Skeletal muscle tissue (tissue), 4 donors: Measurements from ENCODE around the gene MLF1. TPM values are rescaled to one million over a fixed set of nuclear protein-coding genes. Genes with fewer than 3 reads are reported as not detected.

Experiments
- H3K27ac ChIP-seq: one replicate; pipeline ENCODE4 v1.7.0; 2013; ENCODE audit warnings: mild to moderate bottlenecking, low read depth, low read length, inconsistent platforms
- H3K27me3 ChIP-seq, 3 donors: one replicate each; pipeline ENCODE4 v1.7.0; 2013; ENCODE audit warnings: low read length in 3 of 3; ENCODE audit not compliant: control insufficient read depth in 3 of 3, insufficient read depth in 3 of 3
- H3K36me3 ChIP-seq, 3 donors: one replicate each; pipeline ENCODE4 v1.7.0; 2013; ENCODE audit warnings: low read length in 3 of 3; ENCODE audit not compliant: control insufficient read depth in 3 of 3, insufficient read depth in 3 of 3
- H3K4me1 ChIP-seq, 3 donors: one replicate each; pipeline ENCODE4 v1.7.0; 2013; ENCODE audit warnings: low read length in 3 of 3, mild to moderate bottlenecking in 3 of 3; ENCODE audit not compliant: control insufficient read depth in 3 of 3, insufficient read depth in 3 of 3
- H3K4me3 ChIP-seq, 3 donors: one replicate each; pipeline ENCODE4 v1.7.0; 2013; ENCODE audit warnings: low read length in 3 of 3
- H3K9ac ChIP-seq, 3 donors: one replicate each; pipeline ENCODE4 v1.7.0; 2013; ENCODE audit warnings: low read length in 3 of 3, mild to moderate bottlenecking in 3 of 3, moderate library complexity in 2 of 3, low read depth in 1 of 3
- H3K9me3 ChIP-seq, 3 donors: one replicate each; pipeline ENCODE4 v1.7.0; 2013; ENCODE audit warnings: low read length in 3 of 3; ENCODE audit not compliant: control insufficient read depth in 3 of 3
- total RNA-seq: library from RNA; depleted of rRNA; stranded (reverse); fragments of >200 nt; gene quantifications from one replicate; pipeline ENCODE4 v1.2.3, GENCODE V29; 2014
- donor health status: Osteomylitis.

MLF1 gene
- total RNA-seq, result 57.9 TPM

DNA sequence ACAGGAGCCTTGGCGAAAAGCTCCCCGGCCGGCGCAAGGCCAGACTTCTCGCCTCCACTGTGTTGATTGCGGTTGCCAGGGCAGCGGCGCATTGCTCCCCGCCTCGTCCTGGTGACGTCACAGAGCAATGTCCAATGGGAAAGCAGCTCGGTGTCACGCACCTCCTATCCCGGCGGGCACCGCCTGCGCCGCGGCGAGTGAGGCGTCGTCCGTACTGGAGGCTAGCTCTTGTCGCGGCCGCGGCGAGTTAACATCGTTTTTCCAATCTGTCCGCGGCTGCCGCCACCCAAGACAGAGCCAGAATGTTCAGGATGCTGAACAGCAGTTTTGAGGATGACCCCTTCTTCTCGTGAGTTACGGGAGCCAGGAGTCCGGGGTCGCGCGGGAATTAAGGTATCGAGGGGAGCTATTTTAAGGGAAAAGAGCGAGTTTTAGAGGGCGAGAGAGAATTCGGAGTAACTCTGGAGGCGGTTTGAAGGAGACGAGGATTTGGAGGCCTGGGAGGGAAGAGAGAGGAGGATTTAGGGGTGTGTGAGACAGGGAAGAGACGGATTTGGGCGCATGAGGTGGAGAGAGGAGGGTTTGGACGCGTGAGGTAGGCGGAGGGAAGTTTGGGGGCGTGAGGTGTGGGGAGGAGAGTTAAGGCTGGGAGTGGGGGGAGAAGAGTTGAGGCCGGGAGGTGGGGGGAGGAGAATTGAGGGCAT lies at the start of gene MLF1:
TSS of gene MLF1 (plus strand) at position 196 of the 704 bp plus-strand sequence. CDS start at position 303, 107 bp downstream.
- H3K27me3 ChIP-seq, result no peaks in the 10 kb centered on the region
- H3K27ac ChIP-seq, result peak within 1 kb of the TSS; percentile 96
- H3K4me1 ChIP-seq, result peaks cover 7 to 13% (median 12%) of the 10 kb centered on the region in 3 donors
- H3K36me3 ChIP-seq, result no peaks in the 10 kb centered on the region
- peak within 1 kb of the TSS; percentile 87 to 95 (median 87) for H3K9ac ChIP-seq
- H3K9me3 ChIP-seq, result no peaks in the 10 kb centered on the region
- peak within 1 kb of the TSS; percentile 80 to 93 (median 86) for H3K4me3 ChIP-seq

DNA sequence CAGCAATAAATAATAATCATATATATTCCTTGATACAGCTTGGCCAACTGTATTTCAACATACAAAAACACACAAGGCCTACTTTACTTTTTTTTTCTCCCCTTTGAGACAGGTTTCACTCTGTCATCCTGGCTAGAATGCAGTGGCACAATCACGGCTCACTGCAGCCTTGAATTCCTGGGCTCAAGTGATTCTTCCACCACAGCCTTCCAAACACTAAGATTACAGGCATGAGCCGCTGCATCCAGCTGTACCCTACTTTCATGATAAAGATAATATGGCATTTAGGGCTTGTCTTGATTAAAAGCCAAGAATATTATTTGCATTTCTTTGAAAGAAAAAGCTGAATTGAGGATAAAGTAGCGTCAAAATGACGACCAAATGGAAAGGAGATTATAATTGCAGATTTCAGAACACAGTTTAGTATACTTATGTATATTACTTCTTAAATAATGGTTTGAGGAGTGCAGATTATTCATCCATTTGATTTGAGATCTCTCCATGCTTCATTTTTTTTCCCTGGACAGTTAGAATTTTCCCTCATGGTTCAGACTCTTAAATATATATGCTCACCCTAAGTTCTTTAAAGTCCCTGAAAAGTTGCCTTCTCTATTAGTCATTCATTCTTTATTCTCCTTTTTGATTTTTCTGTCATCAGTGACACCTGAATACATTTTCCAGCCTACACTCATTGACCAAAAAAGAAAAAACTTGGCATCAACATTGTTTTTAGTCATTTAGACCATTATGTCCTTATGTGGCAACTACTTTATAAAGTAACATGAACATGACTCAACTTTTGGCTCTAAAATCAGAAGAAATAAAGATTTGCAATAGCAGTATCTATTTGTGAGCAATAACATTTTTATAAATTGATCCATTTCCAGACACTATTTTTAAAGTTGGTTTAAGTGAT lies 48.5 kb upstream of the MLF1 start:
- H3K9ac ChIP-seq, result no peak overlapping the region
- H3K4me3 ChIP-seq, result no peak overlapping the region
- no peaks in the 10 kb centered on the region for H3K4me1 ChIP-seq
- no peaks in the 10 kb centered on the region for H3K9me3 ChIP-seq
- no peaks in the 10 kb centered on the region for H3K27me3 ChIP-seq
- H3K36me3 ChIP-seq, result no peaks in the 10 kb centered on the region
- no peak overlapping the region for H3K27ac ChIP-seq

GRCh38 chr3:158528076-158528674 lies 42.8 kb upstream of the MLF1 start:
- no peak overlapping the region for H3K4me3 ChIP-seq
- H3K9me3 ChIP-seq, result no peaks in the 10 kb centered on the region
- no peak overlapping the region for H3K9ac ChIP-seq
- no peaks in the 10 kb centered on the region for H3K27me3 ChIP-seq
- no peak overlapping the region for H3K27ac ChIP-seq
- H3K4me1 ChIP-seq, result no peaks in the 10 kb centered on the region
- H3K36me3 ChIP-seq, result no peaks in the 10 kb centered on the region

- H3K27me3 ChIP-seq, result no peaks in the 10 kb centered on the region
Measured at GRCh38 chr3:158531334-158531733, 39.7 kb upstream of the MLF1 start.

DNA sequence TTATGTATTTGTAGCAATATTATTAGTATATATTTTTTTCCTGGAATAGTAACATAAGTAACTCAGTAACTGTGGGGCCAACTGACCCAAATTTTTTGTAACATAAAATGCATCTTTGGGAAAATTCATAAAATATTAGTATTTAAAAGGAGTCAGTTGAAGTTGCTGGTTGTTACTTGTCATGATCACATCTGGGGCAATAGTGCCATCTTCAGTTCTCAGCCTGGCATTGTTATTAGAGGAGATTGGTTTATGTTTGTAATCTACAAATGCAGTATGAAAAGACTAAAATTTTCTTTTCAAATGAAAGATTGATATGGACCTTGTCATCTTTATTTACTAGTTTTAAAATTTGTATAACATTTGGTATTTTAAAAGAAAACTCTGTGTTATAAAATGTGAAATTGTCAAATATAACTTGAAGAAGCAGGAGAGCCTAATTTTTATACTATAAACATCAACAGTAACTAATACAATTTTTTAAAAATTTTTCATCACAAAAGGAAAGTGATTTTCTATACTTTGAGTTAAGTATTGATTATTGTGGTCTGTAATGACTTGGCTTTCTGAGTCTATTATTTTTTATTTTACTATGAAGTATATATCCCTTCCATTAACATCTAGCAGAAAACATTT lies 38.8 kb upstream of the MLF1 start:
- Histone ChIP-seq H3K4me3 (no peak overlapping the region), H3K4me1 (no peaks in the 10 kb centered on the region), H3K36me3 (no peaks in the 10 kb centered on the region), H3K27ac (no peak overlapping the region), H3K9ac (no peak overlapping the region), H3K9me3 (no peaks in the 10 kb centered on the region), H3K27me3 (no peaks in the 10 kb centered on the region)

More at GRCh38 chr3:158531334-158531733, 39.7 kb upstream of the MLF1 start:
- H3K4me1 ChIP-seq, result no peaks in the 10 kb centered on the region
- H3K4me3 ChIP-seq, result no peak overlapping the region
- H3K36me3 ChIP-seq, result no peaks in the 10 kb centered on the region
- H3K27ac ChIP-seq, result no peak overlapping the region
- no peaks in the 10 kb centered on the region for H3K9me3 ChIP-seq
- H3K9ac ChIP-seq, result no peak overlapping the region

DNA sequence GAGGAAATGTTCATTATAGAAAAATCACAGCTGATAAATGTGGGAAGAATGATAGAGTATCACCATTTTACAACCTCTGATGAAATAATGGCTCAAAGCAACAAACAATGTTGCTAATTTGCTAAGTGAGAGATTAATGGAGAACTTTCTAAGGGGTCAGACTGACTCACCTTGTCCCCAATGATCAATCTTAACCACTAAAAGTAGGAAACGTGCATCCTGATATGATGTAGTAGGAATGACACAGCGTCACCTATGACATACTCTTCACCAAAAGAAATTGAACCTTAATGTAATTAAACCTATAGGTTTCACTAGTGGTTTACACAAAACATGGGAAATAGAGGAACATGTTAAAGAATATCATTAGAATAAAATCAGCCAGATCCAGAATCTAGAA lies 35.1 kb upstream of the MLF1 start:
- Histone ChIP-seq H3K4me1 (peaks cover 0 to 3% (median 0%) of the 10 kb centered on the region in 3 donors), H3K36me3 (no peaks in the 10 kb centered on the region)

GRCh38 chr3:158539414-158540014 lies 31.5 kb upstream of the MLF1 start:
- no peak overlapping the region for H3K4me3 ChIP-seq
- no peak overlapping the region for H3K27ac ChIP-seq
- no peak overlapping the region for H3K9ac ChIP-seq
- no peaks in the 10 kb centered on the region for H3K27me3 ChIP-seq
- H3K4me1 ChIP-seq, result peaks cover 0 to 3% (median 0%) of the 10 kb centered on the region in 3 donors
- no peaks in the 10 kb centered on the region for H3K9me3 ChIP-seq
- H3K36me3 ChIP-seq, result peaks cover 0 to 3% (median 0%) of the 10 kb centered on the region in 3 donors

More for the DNA sequence above, 35.1 kb upstream of the MLF1 start:
- Histone ChIP-seq H3K27ac (no peak overlapping the region), H3K9ac (no peak overlapping the region), H3K27me3 (no peaks in the 10 kb centered on the region), H3K9me3 (no peaks in the 10 kb centered on the region), H3K4me3 (no peak overlapping the region)

GRCh38 chr3:158540066-158540465 lies 30.9 kb upstream of the MLF1 start:
- Histone ChIP-seq H3K4me1 (peaks cover 0 to 3% (median 0%) of the 10 kb centered on the region in 3 donors), H3K4me3 (no peak overlapping the region), H3K9ac (no peak overlapping the region), H3K27ac (no peak overlapping the region), H3K27me3 (no peaks in the 10 kb centered on the region), H3K36me3 (peaks cover 0 to 3% (median 0%) of the 10 kb centered on the region in 3 donors), H3K9me3 (no peaks in the 10 kb centered on the region)

DNA sequence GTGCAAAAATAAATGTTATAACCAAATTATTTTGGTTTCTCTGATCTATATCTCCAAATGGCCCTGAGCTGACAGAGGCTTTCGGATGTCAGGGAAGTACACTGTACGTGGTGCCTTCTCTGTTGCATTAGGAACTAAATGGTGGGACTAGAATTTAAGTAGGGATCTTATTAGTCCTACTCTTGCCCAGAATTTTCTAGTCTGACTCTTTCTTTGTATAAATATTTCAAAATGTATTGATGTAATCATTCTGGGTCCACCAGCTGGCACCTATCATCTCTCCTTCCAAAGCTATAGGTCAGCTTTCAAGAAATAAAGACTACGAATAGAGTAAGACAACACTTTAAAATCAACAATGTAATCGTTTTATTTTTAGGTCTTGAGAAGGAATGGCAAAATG lies 22.3 kb upstream of the MLF1 start:
- no peak overlapping the region for H3K27ac ChIP-seq
- no peaks in the 10 kb centered on the region for H3K27me3 ChIP-seq
- no peak overlapping the region for H3K4me3 ChIP-seq
- no peaks in the 10 kb centered on the region for H3K9me3 ChIP-seq
- no peaks in the 10 kb centered on the region for H3K4me1 ChIP-seq
- peaks cover 0 to 3% (median 0%) of the 10 kb centered on the region in 3 donors for H3K36me3 ChIP-seq
- no peak overlapping the region for H3K9ac ChIP-seq
